Liver (tissue), 9 donors: Measurements from ENCODE around the gene RIT2. TPM values are rescaled to one million over a fixed set of nuclear protein-coding genes. Genes with fewer than 3 reads are reported as not detected.
"Not testable (repeated sequence)": the region's sequence is repeated elsewhere in the genome, so short reads cannot be mapped to it uniquely, and the experiment has no call there.

ENCODE experiments used
- DNase-seq: peaks from one replicate; pipeline ENCODE4 v3.0.0-alpha.2; 2017; ENCODE audit warnings: low spot score
- H3K27ac ChIP-seq, 2 donors: one replicate each; pipeline ENCODE4 v1.7.0; 2013; ENCODE audit warnings: inconsistent platforms in 2 of 2, low read length in 2 of 2, control low read depth in 1 of 2, low read depth in 1 of 2, mild to moderate bottlenecking in 1 of 2
- H3K27me3 ChIP-seq, 4 donors: one replicate each; pipeline versions ENCODE4 v1.6.1 to v1.7.0; 2013; ENCODE audit warnings: low read length in 3 of 4, inconsistent platforms in 1 of 4, mild to moderate bottlenecking in 1 of 4, moderate library complexity in 1 of 4; ENCODE audit not compliant: control insufficient read depth in 4 of 4, insufficient read depth in 4 of 4
- H3K36me3 ChIP-seq, 4 donors: one replicate each; pipeline versions ENCODE4 v1.6.1 to v1.7.0; 2013; ENCODE audit warnings: low read length in 3 of 4, mild to moderate bottlenecking in 3 of 4, low read depth in 1 of 4, moderate library complexity in 1 of 4; ENCODE audit not compliant: control insufficient read depth in 4 of 4, insufficient read depth in 3 of 4
- H3K4me1 ChIP-seq, 4 donors: one replicate each; pipeline versions ENCODE4 v1.6.1 to v1.7.0; 2013; ENCODE audit warnings: low read length in 3 of 4, mild to moderate bottlenecking in 3 of 4, moderate library complexity in 1 of 4; ENCODE audit not compliant: control insufficient read depth in 4 of 4, insufficient read depth in 4 of 4
- H3K4me3 ChIP-seq, 3 donors: one replicate each; pipeline versions ENCODE4 v1.6.1 to v1.7.0; 2013; ENCODE audit warnings: low read length in 3 of 3, control low read depth in 1 of 3, low read depth in 1 of 3, mild to moderate bottlenecking in 1 of 3
- H3K9ac ChIP-seq, 2 donors: one replicate each; pipeline ENCODE4 v1.7.0; 2013; ENCODE audit warnings: low read length in 2 of 2, mild to moderate bottlenecking in 2 of 2, moderate library complexity in 2 of 2, control low read depth in 1 of 2, low read depth in 1 of 2
- H3K9me3 ChIP-seq, 4 donors: one replicate each; pipeline versions ENCODE4 v1.6.1 to v1.7.0; 2013; ENCODE audit warnings: low read length in 3 of 4; ENCODE audit not compliant: control insufficient read depth in 4 of 4
- EGR1 ChIP-seq, 2 donors: IDR thresholded peaks; 2 replicates each; pipeline ENCODE4 v1.6.1; 2016 to 2018; ENCODE audit warnings: antibody characterized with exemption in 2 of 2, low read depth in 2 of 2
- FOXA1 ChIP-seq: IDR thresholded peaks from 2 replicates; pipeline ENCODE4 v1.6.1; 2016; ENCODE audit warnings: antibody characterized with exemption
- FOXA2 ChIP-seq: IDR thresholded peaks from 2 replicates; pipeline ENCODE4 v1.6.1; 2016; ENCODE audit warnings: antibody characterized with exemption
- GABPA ChIP-seq, 2 donors: IDR thresholded peaks in 1 of 2; conservative IDR thresholded peaks in 1 of 2; 2 replicates each; pipeline ENCODE4 v1.6.1; 2016; ENCODE audit warnings: antibody characterized with exemption in 2 of 2, mild to moderate bottlenecking in 1 of 2, moderate library complexity in 1 of 2
- HNF4A ChIP-seq, 2 donors: conservative IDR thresholded peaks; 2 replicates each; pipeline ENCODE4 v1.6.1; 2016; ENCODE audit warnings: antibody characterized with exemption in 2 of 2, mild to moderate bottlenecking in 2 of 2
- HNF4G ChIP-seq: IDR thresholded peaks from 2 replicates; pipeline ENCODE4 v1.6.1; 2016; ENCODE audit warnings: antibody characterized with exemption
- JUND ChIP-seq, 2 donors: IDR thresholded peaks; 2 replicates each; pipeline ENCODE4 v1.6.1; 2016; ENCODE audit warnings: antibody characterized with exemption in 2 of 2
- NR2F2 ChIP-seq: IDR thresholded peaks from 2 replicates; pipeline ENCODE4 v1.6.1; 2016; ENCODE audit warnings: antibody characterized with exemption
- RAD21 ChIP-seq, 2 donors: IDR thresholded peaks; 2 replicates each; pipeline ENCODE4 v1.6.1; 2016; ENCODE audit warnings: antibody characterized with exemption in 2 of 2, mild to moderate bottlenecking in 2 of 2
- RXRA ChIP-seq, 2 donors: IDR thresholded peaks; 2 replicates each; pipeline ENCODE4 v1.6.1; 2017 to 2018; ENCODE audit warnings: antibody characterized with exemption in 2 of 2, mild to moderate bottlenecking in 1 of 2
- SP1 ChIP-seq: IDR thresholded peaks from 2 replicates; pipeline ENCODE4 v1.6.1; 2018; ENCODE audit warnings: antibody characterized with exemption, mild to moderate bottlenecking
- TAF1 ChIP-seq: conservative IDR thresholded peaks from 2 replicates; pipeline ENCODE4 v1.6.1; 2016; ENCODE audit warnings: antibody characterized with exemption, mild to moderate bottlenecking
- YY1 ChIP-seq: IDR thresholded peaks from 2 replicates; pipeline ENCODE4 v1.6.1; 2016; ENCODE audit warnings: antibody characterized with exemption, mild to moderate bottlenecking
- WGBS: extraction: QIAGEN DNeasy Blood & Tissue Kit; methylation state at CpG from one replicate; pipeline ENCODE4 v1.1.7; 2013; 5-methylcytosine and 5-hydroxymethylcytosine counted together
- polyA plus RNA-seq, 2 donors: library from polyadenylated mRNA; stranded (reverse) in 1 of 2; unstranded in 1 of 2; fragments of 200-250 nt in 1 of 2; fragments of >200 nt in 1 of 2; fragmentation: Nextera tagmentation in 1 of 2; extraction: Ambion mirVana in 1 of 2; gene quantifications; one replicate each; pipeline versions ENCODE4 v1.2.1 to v1.2.3, GENCODE V29; 2013 to 2015
- total RNA-seq, 2 donors: library from RNA; depleted of rRNA; stranded (reverse); fragments of >200 nt; gene quantifications; one replicate each; pipeline ENCODE4 v1.2.3, GENCODE V29; 2014
- TF ChIP-seq, protein P1 (sequence below): IDR thresholded peaks from 2 replicates; pipeline ENCODE4 v1.6.1; 2016; ENCODE audit warnings: antibody characterized with exemption, mild to moderate bottlenecking
- TF ChIP-seq, protein P2 (sequence below): IDR thresholded peaks from 2 replicates; pipeline ENCODE4 v1.6.1; 2016; ENCODE audit warnings: antibody characterized with exemption
- TF ChIP-seq, protein P3 (sequence below): IDR thresholded peaks from 2 replicates; pipeline ENCODE4 v1.6.1; 2016; ENCODE audit warnings: antibody characterized with exemption
- TF ChIP-seq, protein P4 (sequence below): fragments of 150-350 bp; IDR thresholded peaks from 2 replicates; pipeline ENCODE4 v1.5.1; 2017; ENCODE audit warnings: improper control_type of control experiment, low read depth, low read length; ENCODE audit not compliant: missing input control
- TF ChIP-seq, protein P5 (sequence below): IDR thresholded peaks from 2 replicates; pipeline ENCODE4 v1.6.1; 2016; ENCODE audit warnings: antibody characterized with exemption
- donor health status: healthy.
- donor health status: healthy.
- donor health status: healthy.
- donor health status: healthy.
- donor health status: healthy.

RIT2 gene
- total and polyA plus RNA-seq, 4 donors = not detected

DNA sequence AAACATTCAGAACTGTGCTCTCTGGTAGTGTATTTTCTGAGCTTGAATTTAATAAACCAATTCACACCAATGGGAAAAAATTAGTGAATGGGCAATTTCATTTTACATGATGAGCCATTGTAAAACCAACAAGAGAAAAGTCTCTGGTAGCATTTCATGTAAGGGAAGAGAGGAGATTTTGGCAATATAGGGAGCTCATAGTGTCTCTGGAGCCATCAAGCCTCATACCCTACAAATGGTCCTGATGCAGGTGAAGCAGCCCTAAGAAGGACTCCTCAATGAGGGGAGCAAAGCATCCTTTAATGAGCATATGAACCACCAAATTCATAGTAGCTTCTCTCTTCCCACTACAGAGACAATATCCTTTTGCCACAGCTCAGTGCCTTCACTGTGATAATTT is 373.0 kb downstream of the RIT2 start:
- Histone ChIP-seq H3K36me3 (no peaks in the 10 kb centered on the region), H3K27me3 (no peaks in the 10 kb centered on the region), H3K4me1 (peaks cover 0 to 23% (median 17%) of the 10 kb centered on the region in 4 donors), H3K9ac (no peak overlapping the region), H3K27ac (no peak overlapping the region), H3K4me3 (no peak overlapping the region), H3K9me3 (no peaks in the 10 kb centered on the region)
- TF ChIP-seq GABPA (IDR thresholded peaks at IDR 0.05 in 1 of 2, conservative IDR thresholded peaks at IDR 0.05 in 1 of 2) (no peak), TAF1 (no peak), RAD21 (IDR thresholded peaks at IDR 0.05) (no peak), SP1 (no peak), EGR1 (IDR thresholded peaks at IDR 0.05; ENCODE audit: low read depth in 2 of 2) (no peak), HNF4G (no peak), HNF4A (conservative IDR thresholded peaks at IDR 0.05) (no peak), YY1 (no peak), JUND (IDR thresholded peaks at IDR 0.05) (no peak), NR2F2 (no peak), FOXA1 (no peak), RXRA (IDR thresholded peaks at IDR 0.05) (no peak), FOXA2 (no peak)
- TF ChIP-seq, protein P1, sequence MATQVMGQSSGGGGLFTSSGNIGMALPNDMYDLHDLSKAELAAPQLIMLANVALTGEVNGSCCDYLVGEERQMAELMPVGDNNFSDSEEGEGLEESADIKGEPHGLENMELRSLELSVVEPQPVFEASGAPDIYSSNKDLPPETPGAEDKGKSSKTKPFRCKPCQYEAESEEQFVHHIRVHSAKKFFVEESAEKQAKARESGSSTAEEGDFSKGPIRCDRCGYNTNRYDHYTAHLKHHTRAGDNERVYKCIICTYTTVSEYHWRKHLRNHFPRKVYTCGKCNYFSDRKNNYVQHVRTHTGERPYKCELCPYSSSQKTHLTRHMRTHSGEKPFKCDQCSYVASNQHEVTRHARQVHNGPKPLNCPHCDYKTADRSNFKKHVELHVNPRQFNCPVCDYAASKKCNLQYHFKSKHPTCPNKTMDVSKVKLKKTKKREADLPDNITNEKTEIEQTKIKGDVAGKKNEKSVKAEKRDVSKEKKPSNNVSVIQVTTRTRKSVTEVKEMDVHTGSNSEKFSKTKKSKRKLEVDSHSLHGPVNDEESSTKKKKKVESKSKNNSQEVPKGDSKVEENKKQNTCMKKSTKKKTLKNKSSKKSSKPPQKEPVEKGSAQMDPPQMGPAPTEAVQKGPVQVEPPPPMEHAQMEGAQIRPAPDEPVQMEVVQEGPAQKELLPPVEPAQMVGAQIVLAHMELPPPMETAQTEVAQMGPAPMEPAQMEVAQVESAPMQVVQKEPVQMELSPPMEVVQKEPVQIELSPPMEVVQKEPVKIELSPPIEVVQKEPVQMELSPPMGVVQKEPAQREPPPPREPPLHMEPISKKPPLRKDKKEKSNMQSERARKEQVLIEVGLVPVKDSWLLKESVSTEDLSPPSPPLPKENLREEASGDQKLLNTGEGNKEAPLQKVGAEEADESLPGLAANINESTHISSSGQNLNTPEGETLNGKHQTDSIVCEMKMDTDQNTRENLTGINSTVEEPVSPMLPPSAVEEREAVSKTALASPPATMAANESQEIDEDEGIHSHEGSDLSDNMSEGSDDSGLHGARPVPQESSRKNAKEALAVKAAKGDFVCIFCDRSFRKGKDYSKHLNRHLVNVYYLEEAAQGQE = no peak
- TF ChIP-seq, protein P2, sequence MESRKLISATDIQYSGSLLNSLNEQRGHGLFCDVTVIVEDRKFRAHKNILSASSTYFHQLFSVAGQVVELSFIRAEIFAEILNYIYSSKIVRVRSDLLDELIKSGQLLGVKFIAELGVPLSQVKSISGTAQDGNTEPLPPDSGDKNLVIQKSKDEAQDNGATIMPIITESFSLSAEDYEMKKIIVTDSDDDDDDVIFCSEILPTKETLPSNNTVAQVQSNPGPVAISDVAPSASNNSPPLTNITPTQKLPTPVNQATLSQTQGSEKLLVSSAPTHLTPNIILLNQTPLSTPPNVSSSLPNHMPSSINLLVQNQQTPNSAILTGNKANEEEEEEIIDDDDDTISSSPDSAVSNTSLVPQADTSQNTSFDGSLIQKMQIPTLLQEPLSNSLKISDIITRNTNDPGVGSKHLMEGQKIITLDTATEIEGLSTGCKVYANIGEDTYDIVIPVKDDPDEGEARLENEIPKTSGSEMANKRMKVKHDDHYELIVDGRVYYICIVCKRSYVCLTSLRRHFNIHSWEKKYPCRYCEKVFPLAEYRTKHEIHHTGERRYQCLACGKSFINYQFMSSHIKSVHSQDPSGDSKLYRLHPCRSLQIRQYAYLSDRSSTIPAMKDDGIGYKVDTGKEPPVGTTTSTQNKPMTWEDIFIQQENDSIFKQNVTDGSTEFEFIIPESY = no peak
- TF ChIP-seq, protein P3, sequence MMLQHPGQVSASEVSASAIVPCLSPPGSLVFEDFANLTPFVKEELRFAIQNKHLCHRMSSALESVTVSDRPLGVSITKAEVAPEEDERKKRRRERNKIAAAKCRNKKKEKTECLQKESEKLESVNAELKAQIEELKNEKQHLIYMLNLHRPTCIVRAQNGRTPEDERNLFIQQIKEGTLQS = no peak
- TF ChIP-seq, protein P4, sequence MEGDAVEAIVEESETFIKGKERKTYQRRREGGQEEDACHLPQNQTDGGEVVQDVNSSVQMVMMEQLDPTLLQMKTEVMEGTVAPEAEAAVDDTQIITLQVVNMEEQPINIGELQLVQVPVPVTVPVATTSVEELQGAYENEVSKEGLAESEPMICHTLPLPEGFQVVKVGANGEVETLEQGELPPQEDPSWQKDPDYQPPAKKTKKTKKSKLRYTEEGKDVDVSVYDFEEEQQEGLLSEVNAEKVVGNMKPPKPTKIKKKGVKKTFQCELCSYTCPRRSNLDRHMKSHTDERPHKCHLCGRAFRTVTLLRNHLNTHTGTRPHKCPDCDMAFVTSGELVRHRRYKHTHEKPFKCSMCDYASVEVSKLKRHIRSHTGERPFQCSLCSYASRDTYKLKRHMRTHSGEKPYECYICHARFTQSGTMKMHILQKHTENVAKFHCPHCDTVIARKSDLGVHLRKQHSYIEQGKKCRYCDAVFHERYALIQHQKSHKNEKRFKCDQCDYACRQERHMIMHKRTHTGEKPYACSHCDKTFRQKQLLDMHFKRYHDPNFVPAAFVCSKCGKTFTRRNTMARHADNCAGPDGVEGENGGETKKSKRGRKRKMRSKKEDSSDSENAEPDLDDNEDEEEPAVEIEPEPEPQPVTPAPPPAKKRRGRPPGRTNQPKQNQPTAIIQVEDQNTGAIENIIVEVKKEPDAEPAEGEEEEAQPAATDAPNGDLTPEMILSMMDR = no peak
- TF ChIP-seq, protein P5, sequence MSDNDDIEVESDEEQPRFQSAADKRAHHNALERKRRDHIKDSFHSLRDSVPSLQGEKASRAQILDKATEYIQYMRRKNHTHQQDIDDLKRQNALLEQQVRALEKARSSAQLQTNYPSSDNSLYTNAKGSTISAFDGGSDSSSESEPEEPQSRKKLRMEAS = no peak
- no peak for DNase-seq

DNA sequence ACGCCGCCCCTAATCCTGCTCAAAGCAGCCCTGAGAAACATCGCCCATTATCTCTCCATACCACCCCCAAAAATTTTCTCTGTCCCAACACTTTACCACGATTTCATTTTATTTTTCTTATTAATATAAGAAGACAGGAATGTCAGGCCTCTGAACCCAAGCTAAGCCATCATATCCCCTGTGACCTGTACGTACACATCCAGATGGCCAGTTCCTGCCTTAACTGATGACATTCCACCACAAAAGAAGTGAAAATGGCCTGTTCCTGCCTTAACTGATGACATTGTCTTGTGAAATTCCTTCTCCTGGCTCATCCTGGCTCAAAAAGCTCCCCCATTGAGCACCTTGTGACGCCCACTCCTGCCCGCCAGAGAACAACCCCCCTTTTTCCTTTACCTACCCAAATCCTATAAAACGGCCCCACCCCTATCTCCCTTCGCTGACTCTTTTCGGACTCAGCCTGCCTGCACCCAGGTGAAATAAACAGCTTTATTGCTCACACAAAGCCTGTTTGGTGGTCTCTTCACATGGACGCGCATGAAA is 373.6 kb downstream of the RIT2 start:
- not testable (repeated sequence) for H3K36me3 ChIP-seq, DNase-seq, H3K27ac ChIP-seq, H3K27me3 ChIP-seq, H3K9ac ChIP-seq, H3K9me3 ChIP-seq, H3K4me3 ChIP-seq
- WGBS = 91% methylated on average over 12 of the region's 12 CpGs
- H3K4me1 ChIP-seq = peaks cover 0 to 23% (median 17%) of the 10 kb centered on the region in 4 donors

DNA sequence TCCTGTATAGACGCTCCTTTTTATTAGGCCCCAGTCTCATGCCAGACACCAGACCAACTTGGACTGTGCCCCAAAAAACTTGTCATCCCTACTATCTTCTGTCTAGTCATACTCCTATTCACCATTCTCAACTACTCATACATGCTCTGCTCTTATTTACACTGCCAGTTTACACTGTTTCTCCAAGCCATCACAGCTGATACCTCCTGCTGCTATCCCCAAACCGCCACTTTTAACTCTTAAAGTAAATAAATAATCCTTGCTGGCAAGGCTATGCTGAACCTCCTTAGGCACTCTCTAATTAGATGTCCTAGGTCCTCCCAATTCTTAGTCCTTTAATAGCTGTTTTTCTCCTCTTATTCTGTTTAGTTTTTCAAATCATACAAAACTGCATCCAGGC is 374.2 kb downstream of the RIT2 start:
- WGBS = 71% methylated on average over 2 of the region's 2 CpGs

More for the DNA sequence above, 374.2 kb downstream of the RIT2 start:
- not testable (repeated sequence) for DNase-seq, H3K9me3 ChIP-seq, H3K27me3 ChIP-seq, H3K4me3 ChIP-seq, H3K36me3 ChIP-seq, H3K27ac ChIP-seq, H3K9ac ChIP-seq
- peaks cover 0 to 23% (median 17%) of the 10 kb centered on the region in 4 donors for H3K4me1 ChIP-seq
